ENCODE results near the gene SGIP1. TPM values are rescaled to one million over a fixed set of nuclear protein-coding genes. Genes with fewer than 3 reads are reported as not detected.

The SGIP1 gene
- total and polyA plus RNA-seq, 7 experiments from 2014 or later, result not detected

- Histone ChIP-seq H3K9me3 (ENCODE audit: control insufficient read depth in 2 of 3, low read length in 3 of 3) (no peaks in the 10 kb centered on the region), H3K27ac (ENCODE audit: low read depth, low read length) (no peak overlapping the region), H3K4me1 (ENCODE audit: control insufficient read depth in 2 of 2, insufficient read depth in 2 of 2, low read length in 2 of 2) (no peaks in the 10 kb centered on the region), H3K27me3 (ENCODE audit: control insufficient read depth in 2 of 2, insufficient read depth in 2 of 2, low read length in 2 of 2) (no peaks in the 10 kb centered on the region), H3K4me3 (ENCODE audit: low read length) (no peak overlapping the region), H3K36me3 (ENCODE audit: control insufficient read depth in 2 of 3, insufficient read depth in 3 of 3, low read length in 3 of 3) (no peaks in the 10 kb centered on the region)
- CTCF ChIA-PET, result interaction anchor here (0.6 kb wide), 1 partner anchor 1445 kb away, joined by 4 read pairs; no protein-coding TSS in a partner anchor
- ATAC-seq (no peak), DNase-seq (no peak)
- POLR2A ChIA-PET, result no interaction called here
- H3K27ac Mint-ChIP-seq, result no peak overlapping the region
- intact Hi-C loops (cut with micrococcal nuclease), result no loop called here
- no peak overlapping the region for H3K4me3 Mint-ChIP-seq
- H3K9me3 Mint-ChIP-seq, result no peaks in the 10 kb centered on the region
- peaks cover 8 to 15% (median 13%) of the 10 kb centered on the region in 5 donors for H3K27me3 Mint-ChIP-seq
- H3K36me3 Mint-ChIP-seq, result no peaks in the 10 kb centered on the region
- H3K4me1 Mint-ChIP-seq, result no peaks in the 10 kb centered on the region
These were observed 153.4 kb downstream of the SGIP1 start for GRCh38 chr1:66687358-66687757.

DNA sequence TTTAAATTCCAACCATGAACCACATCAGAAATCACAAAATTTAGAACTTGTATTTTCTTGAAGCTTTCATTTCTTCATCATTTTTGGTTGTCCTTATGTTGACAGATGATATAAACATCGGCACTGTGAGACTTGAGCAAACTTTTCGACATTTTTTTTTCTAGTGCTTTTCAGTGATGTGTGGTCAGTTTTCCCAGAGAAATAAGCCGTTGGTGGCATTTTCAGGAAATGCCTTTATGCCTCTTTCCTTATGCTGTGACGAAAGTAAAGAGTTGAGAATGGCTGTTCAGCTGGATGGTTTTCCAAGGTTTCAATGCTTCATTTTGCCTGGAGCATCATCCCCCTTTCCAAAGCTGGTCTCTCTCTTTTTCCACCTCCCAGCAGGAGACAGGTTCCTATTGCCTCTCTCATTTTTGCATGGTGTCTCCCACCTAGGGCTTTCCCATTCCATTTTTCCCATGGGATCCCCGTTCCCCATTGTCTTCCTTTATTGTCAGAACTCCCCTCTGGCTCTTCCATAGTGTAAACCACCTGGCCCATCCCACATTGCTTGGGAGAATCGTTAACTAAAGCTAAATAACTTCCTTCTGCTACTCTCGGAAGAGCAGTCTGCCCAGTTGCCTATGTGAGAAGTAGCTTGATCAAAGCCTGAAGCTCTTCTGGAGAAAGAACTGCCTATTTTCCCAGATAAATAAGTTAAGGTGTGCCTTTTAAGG is 156.9 kb downstream of the SGIP1 start:
- intact Hi-C loops (cut with micrococcal nuclease), result no loop called here
- CTCF ChIA-PET, result no interaction called here
- Histone ChIP-seq H3K4me1 (ENCODE audit: control insufficient read depth in 2 of 2, insufficient read depth in 2 of 2, low read length in 2 of 2) (no peaks in the 10 kb centered on the region), H3K27me3 (ENCODE audit: control insufficient read depth in 2 of 2, insufficient read depth in 2 of 2, low read length in 2 of 2) (no peaks in the 10 kb centered on the region), H3K27ac (ENCODE audit: low read depth, low read length) (no peak overlapping the region), H3K4me3 (ENCODE audit: low read length) (no peak overlapping the region), H3K9me3 (ENCODE audit: control insufficient read depth in 2 of 3, low read length in 3 of 3) (no peaks in the 10 kb centered on the region), H3K36me3 (ENCODE audit: control insufficient read depth in 2 of 3, insufficient read depth in 3 of 3, low read length in 3 of 3) (no peaks in the 10 kb centered on the region)
- Mint-ChIP-seq H3K27me3 (peaks cover 5 to 19% (median 13%) of the 10 kb centered on the region in 5 donors), H3K36me3 (no peaks in the 10 kb centered on the region), H3K27ac (no peak overlapping the region), H3K4me1 (peaks cover 0 to 4% (median 0%) of the 10 kb centered on the region in 7 donors), H3K9me3 (no peaks in the 10 kb centered on the region), H3K4me3 (no peak overlapping the region)
- POLR2A ChIA-PET, result no interaction called here
- ATAC-seq (no peak), DNase-seq (no peak)

DNA sequence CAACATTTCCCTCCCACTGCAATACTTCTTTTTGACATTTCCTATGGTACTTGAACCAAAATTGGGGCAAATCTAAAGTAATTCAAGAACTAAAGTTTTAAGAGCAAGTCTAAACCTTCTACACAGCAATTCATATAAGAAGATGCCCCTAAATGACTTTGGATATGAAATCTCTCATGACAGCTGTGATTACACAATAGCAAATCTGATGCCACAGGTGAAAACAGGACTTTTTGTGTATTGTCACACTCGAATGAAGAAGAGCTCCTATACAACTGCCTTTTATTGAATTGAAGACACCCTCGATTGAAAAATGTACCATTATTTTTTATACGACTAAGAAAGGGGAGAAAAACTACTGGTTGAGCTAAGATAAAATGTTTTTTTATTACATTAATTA is 158.7 kb downstream of the SGIP1 start:
- H3K4me1 ChIP-seq (ENCODE audit: control insufficient read depth in 2 of 2, insufficient read depth in 2 of 2, low read length in 2 of 2), result no peaks in the 10 kb centered on the region
- CTCF ChIA-PET, result interaction anchor here (0.6 kb wide), 2 partner anchors 58 to 257 kb away, joined by 3 read pairs; no protein-coding TSS in a partner anchor
- intact Hi-C loops (cut with micrococcal nuclease), result no loop called here
- no peak overlapping the region for H3K27ac ChIP-seq (ENCODE audit: low read depth, low read length)
- no peaks in the 10 kb centered on the region for H3K36me3 ChIP-seq (ENCODE audit: control insufficient read depth in 2 of 3, insufficient read depth in 3 of 3, low read length in 3 of 3)
- no peaks in the 10 kb centered on the region for H3K27me3 ChIP-seq (ENCODE audit: control insufficient read depth in 2 of 2, insufficient read depth in 2 of 2, low read length in 2 of 2)
- no peak overlapping the region for H3K4me3 ChIP-seq (ENCODE audit: low read length)
- no peaks in the 10 kb centered on the region for H3K9me3 Mint-ChIP-seq
- ATAC-seq (no peak), DNase-seq (no peak)
- no peaks in the 10 kb centered on the region for H3K36me3 Mint-ChIP-seq
- POLR2A ChIA-PET, result interaction anchor here (0.9 kb wide), 1 partner anchor 736 kb away, joined by 3 read pairs; no protein-coding TSS in a partner anchor
- no peak overlapping the region for H3K4me3 Mint-ChIP-seq
- H3K4me1 Mint-ChIP-seq, result peaks cover 0 to 4% (median 0%) of the 10 kb centered on the region in 7 donors
- no peak overlapping the region for H3K27ac Mint-ChIP-seq
- peaks cover 5 to 18% (median 8%) of the 10 kb centered on the region in 5 donors for H3K27me3 Mint-ChIP-seq
- H3K9me3 ChIP-seq (ENCODE audit: control insufficient read depth in 2 of 3, low read length in 3 of 3), result no peaks in the 10 kb centered on the region

- Histone ChIP-seq H3K4me3 (ENCODE audit: low read length) (no peak overlapping the region), H3K9me3 (ENCODE audit: control insufficient read depth in 2 of 3, low read length in 3 of 3) (no peaks in the 10 kb centered on the region), H3K36me3 (ENCODE audit: control insufficient read depth in 2 of 3, insufficient read depth in 3 of 3, low read length in 3 of 3) (no peaks in the 10 kb centered on the region), H3K4me1 (ENCODE audit: control insufficient read depth in 2 of 2, insufficient read depth in 2 of 2, low read length in 2 of 2) (no peaks in the 10 kb centered on the region), H3K27ac (ENCODE audit: low read depth, low read length) (no peak overlapping the region), H3K27me3 (ENCODE audit: control insufficient read depth in 2 of 2, insufficient read depth in 2 of 2, low read length in 2 of 2) (no peaks in the 10 kb centered on the region)
- Mint-ChIP-seq H3K9me3 (no peaks in the 10 kb centered on the region), H3K27me3 (peaks cover 5 to 20% (median 8%) of the 10 kb centered on the region in 5 donors), H3K36me3 (no peaks in the 10 kb centered on the region), H3K4me1 (peaks cover 0 to 4% (median 0%) of the 10 kb centered on the region in 7 donors), H3K27ac (no peak overlapping the region), H3K4me3 (no peak overlapping the region)
- ChIA-PET POLR2A (interaction anchor here (0.6 kb wide), 1 partner anchor 54 kb away, joined by 3 read pairs; no protein-coding TSS in a partner anchor), CTCF (no interaction called here)
- DNase-seq (no peak), ATAC-seq (no peak)
- intact Hi-C loops (cut with micrococcal nuclease), result no loop called here
These were observed 159.9 kb downstream of the SGIP1 start for GRCh38 chr1:66693856-66694255.

DNA sequence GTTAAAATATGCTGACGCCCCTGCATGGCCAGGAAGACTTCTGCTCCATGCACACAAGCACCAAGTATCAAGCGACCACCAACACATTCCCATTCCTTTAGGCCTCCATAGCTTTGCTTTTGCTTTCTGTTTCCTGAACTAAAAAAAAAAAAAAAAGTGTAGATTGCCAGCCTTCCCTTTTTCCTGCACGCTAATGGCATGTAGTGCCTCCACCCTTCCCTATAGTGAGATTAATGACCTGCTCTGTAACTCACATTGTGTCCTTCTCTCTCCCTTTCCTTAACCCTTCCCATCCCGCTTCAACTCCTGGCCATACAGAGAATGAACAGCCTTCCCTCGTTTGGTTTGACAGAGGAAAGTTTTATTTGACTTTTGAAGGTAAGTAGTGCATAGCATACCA is 161.2 kb downstream of the SGIP1 start:
- CTCF ChIA-PET, result no interaction called here
- Mint-ChIP-seq H3K36me3 (no peaks in the 10 kb centered on the region), H3K9me3 (no peaks in the 10 kb centered on the region), H3K4me1 (peaks cover 0 to 4% (median 0%) of the 10 kb centered on the region in 7 donors), H3K27me3 (peaks cover 5 to 26% (median 12%) of the 10 kb centered on the region in 5 donors), H3K27ac (no peak overlapping the region), H3K4me3 (no peak overlapping the region)
- intact Hi-C loops (cut with micrococcal nuclease), result no loop called here
- POLR2A ChIA-PET, result no interaction called here
- Histone ChIP-seq H3K27ac (ENCODE audit: low read depth, low read length) (no peak overlapping the region), H3K27me3 (ENCODE audit: control insufficient read depth in 2 of 2, insufficient read depth in 2 of 2, low read length in 2 of 2) (no peaks in the 10 kb centered on the region), H3K36me3 (ENCODE audit: control insufficient read depth in 2 of 3, insufficient read depth in 3 of 3, low read length in 3 of 3) (no peaks in the 10 kb centered on the region), H3K4me3 (ENCODE audit: low read length) (no peak overlapping the region), H3K4me1 (ENCODE audit: control insufficient read depth in 2 of 2, insufficient read depth in 2 of 2, low read length in 2 of 2) (no peaks in the 10 kb centered on the region), H3K9me3 (ENCODE audit: control insufficient read depth in 2 of 3, low read length in 3 of 3) (no peaks in the 10 kb centered on the region)
- DNase-seq, result no peak
- ATAC-seq, result no peak

DNA sequence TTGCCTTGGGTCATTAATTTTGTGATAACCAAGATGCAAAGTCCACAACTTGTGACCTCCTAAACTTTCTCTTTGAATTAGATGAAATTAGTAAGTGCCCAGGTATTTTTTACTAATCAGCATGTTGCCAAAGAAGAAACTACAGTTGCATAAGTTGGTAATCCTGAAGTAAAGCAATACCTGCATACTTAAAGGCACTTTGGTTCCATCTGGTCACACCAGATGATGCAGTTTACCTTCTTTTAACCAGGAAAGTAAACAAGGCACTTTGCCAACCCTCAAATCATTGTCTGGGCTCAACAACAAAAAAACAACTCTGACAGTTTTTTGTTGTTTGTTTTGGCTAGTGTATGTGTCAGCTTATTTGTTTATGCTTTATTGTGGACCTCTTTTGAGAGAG is 162.8 kb downstream of the SGIP1 start:
- no peak overlapping the region for H3K27ac Mint-ChIP-seq
- H3K4me1 Mint-ChIP-seq, result peaks cover 0 to 4% (median 0%) of the 10 kb centered on the region in 7 donors
- ChIA-PET POLR2A (no interaction called here), CTCF (no interaction called here)
- ATAC-seq (no peak), DNase-seq (no peak)
- no peak overlapping the region for H3K27ac ChIP-seq (ENCODE audit: low read depth, low read length)
- no peaks in the 10 kb centered on the region for H3K36me3 ChIP-seq (ENCODE audit: control insufficient read depth in 2 of 3, insufficient read depth in 3 of 3, low read length in 3 of 3)
- H3K4me1 ChIP-seq (ENCODE audit: control insufficient read depth in 2 of 2, insufficient read depth in 2 of 2, low read length in 2 of 2), result no peaks in the 10 kb centered on the region
- no peak overlapping the region for H3K4me3 Mint-ChIP-seq
- peaks cover 0 to 23% (median 20%) of the 10 kb centered on the region in 5 donors for H3K27me3 Mint-ChIP-seq
- H3K9me3 Mint-ChIP-seq, result no peaks in the 10 kb centered on the region
- no peaks in the 10 kb centered on the region for H3K36me3 Mint-ChIP-seq
- no peak overlapping the region for H3K4me3 ChIP-seq (ENCODE audit: low read length)
- no peaks in the 10 kb centered on the region for H3K9me3 ChIP-seq (ENCODE audit: control insufficient read depth in 2 of 3, low read length in 3 of 3)
- intact Hi-C loops (cut with micrococcal nuclease), result no loop called here
- H3K27me3 ChIP-seq (ENCODE audit: control insufficient read depth in 2 of 2, insufficient read depth in 2 of 2, low read length in 2 of 2), result no peaks in the 10 kb centered on the region

GRCh38 chr1:66699213-66699612 is 165.3 kb downstream of the SGIP1 start:
- DNase-seq (no peak), ATAC-seq (no peak)
- no peaks in the 10 kb centered on the region for H3K36me3 ChIP-seq (ENCODE audit: control insufficient read depth in 2 of 3, insufficient read depth in 3 of 3, low read length in 3 of 3)
- Mint-ChIP-seq H3K4me3 (no peak overlapping the region), H3K4me1 (peaks cover 0 to 4% (median 0%) of the 10 kb centered on the region in 7 donors), H3K9me3 (no peaks in the 10 kb centered on the region), H3K36me3 (no peaks in the 10 kb centered on the region), H3K27me3 (peaks cover 0 to 33% (median 21%) of the 10 kb centered on the region in 5 donors), H3K27ac (no peak overlapping the region)
- no peak overlapping the region for H3K4me3 ChIP-seq (ENCODE audit: low read length)
- intact Hi-C loops (cut with micrococcal nuclease), result no loop called here
- no peak overlapping the region for H3K27ac ChIP-seq (ENCODE audit: low read depth, low read length)
- no peaks in the 10 kb centered on the region for H3K27me3 ChIP-seq (ENCODE audit: control insufficient read depth in 2 of 2, insufficient read depth in 2 of 2, low read length in 2 of 2)
- no peaks in the 10 kb centered on the region for H3K4me1 ChIP-seq (ENCODE audit: control insufficient read depth in 2 of 2, insufficient read depth in 2 of 2, low read length in 2 of 2)
- H3K9me3 ChIP-seq (ENCODE audit: control insufficient read depth in 2 of 3, low read length in 3 of 3), result no peaks in the 10 kb centered on the region
- CTCF ChIA-PET, result no interaction called here
- POLR2A ChIA-PET, result no interaction called here
